Liver (tissue), 9 donors: Measurements from ENCODE around the gene FRMD4A. TPM values are rescaled to one million over a fixed set of nuclear protein-coding genes. Genes with fewer than 3 reads are reported as not detected.

Experiments
- DNase-seq: peaks from one replicate; pipeline ENCODE4 v3.0.0-alpha.2; 2017; ENCODE audit warnings: low spot score
- H3K27ac ChIP-seq, 2 donors: one replicate each; pipeline ENCODE4 v1.7.0; 2013; ENCODE audit warnings: inconsistent platforms in 2 of 2, low read length in 2 of 2, control low read depth in 1 of 2, low read depth in 1 of 2, mild to moderate bottlenecking in 1 of 2
- H3K27me3 ChIP-seq, 4 donors: one replicate each; pipeline versions ENCODE4 v1.6.1 to v1.7.0; 2013; ENCODE audit warnings: low read length in 3 of 4, inconsistent platforms in 1 of 4, mild to moderate bottlenecking in 1 of 4, moderate library complexity in 1 of 4; ENCODE audit not compliant: control insufficient read depth in 4 of 4, insufficient read depth in 4 of 4
- H3K36me3 ChIP-seq, 4 donors: one replicate each; pipeline versions ENCODE4 v1.6.1 to v1.7.0; 2013; ENCODE audit warnings: low read length in 3 of 4, mild to moderate bottlenecking in 3 of 4, low read depth in 1 of 4, moderate library complexity in 1 of 4; ENCODE audit not compliant: control insufficient read depth in 4 of 4, insufficient read depth in 3 of 4
- H3K4me1 ChIP-seq, 4 donors: one replicate each; pipeline versions ENCODE4 v1.6.1 to v1.7.0; 2013; ENCODE audit warnings: low read length in 3 of 4, mild to moderate bottlenecking in 3 of 4, moderate library complexity in 1 of 4; ENCODE audit not compliant: control insufficient read depth in 4 of 4, insufficient read depth in 4 of 4
- H3K4me3 ChIP-seq, 3 donors: one replicate each; pipeline versions ENCODE4 v1.6.1 to v1.7.0; 2013; ENCODE audit warnings: low read length in 3 of 3, control low read depth in 1 of 3, low read depth in 1 of 3, mild to moderate bottlenecking in 1 of 3
- H3K9ac ChIP-seq, 2 donors: one replicate each; pipeline ENCODE4 v1.7.0; 2013; ENCODE audit warnings: low read length in 2 of 2, mild to moderate bottlenecking in 2 of 2, moderate library complexity in 2 of 2, control low read depth in 1 of 2, low read depth in 1 of 2
- H3K9me3 ChIP-seq, 4 donors: one replicate each; pipeline versions ENCODE4 v1.6.1 to v1.7.0; 2013; ENCODE audit warnings: low read length in 3 of 4; ENCODE audit not compliant: control insufficient read depth in 4 of 4
- EGR1 ChIP-seq, 2 donors: IDR thresholded peaks; 2 replicates each; pipeline ENCODE4 v1.6.1; 2016 to 2018; ENCODE audit warnings: antibody characterized with exemption in 2 of 2, low read depth in 2 of 2
- FOXA1 ChIP-seq: IDR thresholded peaks from 2 replicates; pipeline ENCODE4 v1.6.1; 2016; ENCODE audit warnings: antibody characterized with exemption
- GABPA ChIP-seq, 2 donors: IDR thresholded peaks in 1 of 2; conservative IDR thresholded peaks in 1 of 2; 2 replicates each; pipeline ENCODE4 v1.6.1; 2016; ENCODE audit warnings: antibody characterized with exemption in 2 of 2, mild to moderate bottlenecking in 1 of 2, moderate library complexity in 1 of 2
- HNF4A ChIP-seq, 2 donors: conservative IDR thresholded peaks; 2 replicates each; pipeline ENCODE4 v1.6.1; 2016; ENCODE audit warnings: antibody characterized with exemption in 2 of 2, mild to moderate bottlenecking in 2 of 2
- HNF4G ChIP-seq: IDR thresholded peaks from 2 replicates; pipeline ENCODE4 v1.6.1; 2016; ENCODE audit warnings: antibody characterized with exemption
- JUND ChIP-seq, 2 donors: IDR thresholded peaks; 2 replicates each; pipeline ENCODE4 v1.6.1; 2016; ENCODE audit warnings: antibody characterized with exemption in 2 of 2
- NR2F2 ChIP-seq: IDR thresholded peaks from 2 replicates; pipeline ENCODE4 v1.6.1; 2016; ENCODE audit warnings: antibody characterized with exemption
- RAD21 ChIP-seq, 2 donors: IDR thresholded peaks; 2 replicates each; pipeline ENCODE4 v1.6.1; 2016; ENCODE audit warnings: antibody characterized with exemption in 2 of 2, mild to moderate bottlenecking in 2 of 2
- RXRA ChIP-seq, 2 donors: IDR thresholded peaks; 2 replicates each; pipeline ENCODE4 v1.6.1; 2017 to 2018; ENCODE audit warnings: antibody characterized with exemption in 2 of 2, mild to moderate bottlenecking in 1 of 2
- SP1 ChIP-seq: IDR thresholded peaks from 2 replicates; pipeline ENCODE4 v1.6.1; 2018; ENCODE audit warnings: antibody characterized with exemption, mild to moderate bottlenecking
- TAF1 ChIP-seq: conservative IDR thresholded peaks from 2 replicates; pipeline ENCODE4 v1.6.1; 2016; ENCODE audit warnings: antibody characterized with exemption, mild to moderate bottlenecking
- WGBS: extraction: QIAGEN DNeasy Blood & Tissue Kit; methylation state at CpG from one replicate; pipeline ENCODE4 v1.1.7; 2013; 5-methylcytosine and 5-hydroxymethylcytosine counted together
- polyA plus RNA-seq, 2 donors: library from polyadenylated mRNA; stranded (reverse) in 1 of 2; unstranded in 1 of 2; fragments of 200-250 nt in 1 of 2; fragments of >200 nt in 1 of 2; fragmentation: Nextera tagmentation in 1 of 2; extraction: Ambion mirVana in 1 of 2; gene quantifications; one replicate each; pipeline versions ENCODE4 v1.2.1 to v1.2.3, GENCODE V29; 2013 to 2015
- total RNA-seq, 2 donors: library from RNA; depleted of rRNA; stranded (reverse); fragments of >200 nt; gene quantifications; one replicate each; pipeline ENCODE4 v1.2.3, GENCODE V29; 2014
- TF ChIP-seq, protein P1 (sequence below): fragments of 150-350 bp; IDR thresholded peaks from 2 replicates; pipeline ENCODE4 v1.5.1; 2017; ENCODE audit warnings: improper control_type of control experiment, low read depth, low read length; ENCODE audit not compliant: missing input control
- TF ChIP-seq, protein P2 (sequence below): IDR thresholded peaks from 2 replicates; pipeline ENCODE4 v1.6.1; 2016; ENCODE audit warnings: antibody characterized with exemption
- TF ChIP-seq, protein P3 (sequence below): IDR thresholded peaks from 2 replicates; pipeline ENCODE4 v1.6.1; 2016; ENCODE audit warnings: antibody characterized with exemption
- TF ChIP-seq, protein P4 (sequence below): IDR thresholded peaks from 2 replicates; pipeline ENCODE4 v1.6.1; 2016; ENCODE audit warnings: antibody characterized with exemption
- TF ChIP-seq, protein P5 (sequence below): IDR thresholded peaks from 2 replicates; pipeline ENCODE4 v1.6.1; 2016; ENCODE audit warnings: antibody characterized with exemption, mild to moderate bottlenecking
- donor health status: healthy.
- donor health status: healthy.
- donor health status: healthy.
- donor health status: healthy.
- donor health status: healthy.

Gene FRMD4A
- total and polyA plus RNA-seq, 4 donors: 8.2 to 34.3 (median 13.1) TPM

DNA sequence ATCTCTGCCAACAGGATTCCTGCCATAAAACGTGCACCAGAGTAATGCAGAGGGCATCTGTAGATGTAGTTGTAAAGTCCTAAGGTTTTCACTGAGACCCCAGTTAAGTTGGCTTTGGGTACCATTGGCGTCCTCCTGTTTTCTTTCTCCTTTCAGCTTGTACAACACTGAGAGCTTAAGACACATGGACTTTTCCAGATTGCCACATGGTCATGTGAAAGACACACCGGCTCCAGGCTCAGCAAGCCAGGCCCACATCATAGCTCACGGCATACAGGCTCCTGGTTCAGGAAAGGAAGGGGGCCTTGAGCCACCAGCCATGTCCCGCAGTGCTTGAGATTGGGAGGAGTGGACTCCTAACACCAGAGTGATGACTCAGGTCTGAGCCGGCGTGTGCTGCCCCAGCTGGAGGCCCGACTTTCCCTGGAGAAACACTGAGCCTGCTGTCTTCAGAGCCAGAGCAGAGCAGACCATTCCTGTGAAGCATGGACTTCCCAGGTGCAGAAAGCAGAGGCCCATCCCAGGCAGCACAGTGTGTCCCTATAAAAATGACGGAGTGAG lies 491.2 kb downstream of the FRMD4A start:
- no peak for DNase-seq
- 83% methylated on average over 9 of the region's 9 CpGs for WGBS
- peaks cover 0 to 4% (median under 1%) of the 10 kb centered on the region in 4 donors for H3K9me3 ChIP-seq
- H3K4me1 ChIP-seq: peaks cover 0 to 4% (median 0%) of the 10 kb centered on the region in 4 donors
- no peak overlapping the region for H3K27ac ChIP-seq
- no peaks in the 10 kb centered on the region for H3K27me3 ChIP-seq
- H3K4me3 ChIP-seq: no peak overlapping the region
- no peak overlapping the region for H3K9ac ChIP-seq
- no peak for TF ChIP-seq JUND (IDR thresholded peaks at IDR 0.05)
- no peak for TF ChIP-seq RXRA (IDR thresholded peaks at IDR 0.05)
- no peak for TF ChIP-seq SP1
- TF ChIP-seq HNF4A (conservative IDR thresholded peaks at IDR 0.05): no peak
- TF ChIP-seq, protein P1, sequence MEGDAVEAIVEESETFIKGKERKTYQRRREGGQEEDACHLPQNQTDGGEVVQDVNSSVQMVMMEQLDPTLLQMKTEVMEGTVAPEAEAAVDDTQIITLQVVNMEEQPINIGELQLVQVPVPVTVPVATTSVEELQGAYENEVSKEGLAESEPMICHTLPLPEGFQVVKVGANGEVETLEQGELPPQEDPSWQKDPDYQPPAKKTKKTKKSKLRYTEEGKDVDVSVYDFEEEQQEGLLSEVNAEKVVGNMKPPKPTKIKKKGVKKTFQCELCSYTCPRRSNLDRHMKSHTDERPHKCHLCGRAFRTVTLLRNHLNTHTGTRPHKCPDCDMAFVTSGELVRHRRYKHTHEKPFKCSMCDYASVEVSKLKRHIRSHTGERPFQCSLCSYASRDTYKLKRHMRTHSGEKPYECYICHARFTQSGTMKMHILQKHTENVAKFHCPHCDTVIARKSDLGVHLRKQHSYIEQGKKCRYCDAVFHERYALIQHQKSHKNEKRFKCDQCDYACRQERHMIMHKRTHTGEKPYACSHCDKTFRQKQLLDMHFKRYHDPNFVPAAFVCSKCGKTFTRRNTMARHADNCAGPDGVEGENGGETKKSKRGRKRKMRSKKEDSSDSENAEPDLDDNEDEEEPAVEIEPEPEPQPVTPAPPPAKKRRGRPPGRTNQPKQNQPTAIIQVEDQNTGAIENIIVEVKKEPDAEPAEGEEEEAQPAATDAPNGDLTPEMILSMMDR: no peak
- TF ChIP-seq HNF4G: no peak
- no peak for TF ChIP-seq TAF1
- TF ChIP-seq, protein P2, sequence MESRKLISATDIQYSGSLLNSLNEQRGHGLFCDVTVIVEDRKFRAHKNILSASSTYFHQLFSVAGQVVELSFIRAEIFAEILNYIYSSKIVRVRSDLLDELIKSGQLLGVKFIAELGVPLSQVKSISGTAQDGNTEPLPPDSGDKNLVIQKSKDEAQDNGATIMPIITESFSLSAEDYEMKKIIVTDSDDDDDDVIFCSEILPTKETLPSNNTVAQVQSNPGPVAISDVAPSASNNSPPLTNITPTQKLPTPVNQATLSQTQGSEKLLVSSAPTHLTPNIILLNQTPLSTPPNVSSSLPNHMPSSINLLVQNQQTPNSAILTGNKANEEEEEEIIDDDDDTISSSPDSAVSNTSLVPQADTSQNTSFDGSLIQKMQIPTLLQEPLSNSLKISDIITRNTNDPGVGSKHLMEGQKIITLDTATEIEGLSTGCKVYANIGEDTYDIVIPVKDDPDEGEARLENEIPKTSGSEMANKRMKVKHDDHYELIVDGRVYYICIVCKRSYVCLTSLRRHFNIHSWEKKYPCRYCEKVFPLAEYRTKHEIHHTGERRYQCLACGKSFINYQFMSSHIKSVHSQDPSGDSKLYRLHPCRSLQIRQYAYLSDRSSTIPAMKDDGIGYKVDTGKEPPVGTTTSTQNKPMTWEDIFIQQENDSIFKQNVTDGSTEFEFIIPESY: no peak
- TF ChIP-seq, protein P3, sequence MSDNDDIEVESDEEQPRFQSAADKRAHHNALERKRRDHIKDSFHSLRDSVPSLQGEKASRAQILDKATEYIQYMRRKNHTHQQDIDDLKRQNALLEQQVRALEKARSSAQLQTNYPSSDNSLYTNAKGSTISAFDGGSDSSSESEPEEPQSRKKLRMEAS: no peak
- no peak for TF ChIP-seq FOXA1
- TF ChIP-seq, protein P4, sequence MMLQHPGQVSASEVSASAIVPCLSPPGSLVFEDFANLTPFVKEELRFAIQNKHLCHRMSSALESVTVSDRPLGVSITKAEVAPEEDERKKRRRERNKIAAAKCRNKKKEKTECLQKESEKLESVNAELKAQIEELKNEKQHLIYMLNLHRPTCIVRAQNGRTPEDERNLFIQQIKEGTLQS: no peak
- TF ChIP-seq GABPA (IDR thresholded peaks at IDR 0.05 in 1 of 2, conservative IDR thresholded peaks at IDR 0.05 in 1 of 2): no peak
- TF ChIP-seq, protein P5, sequence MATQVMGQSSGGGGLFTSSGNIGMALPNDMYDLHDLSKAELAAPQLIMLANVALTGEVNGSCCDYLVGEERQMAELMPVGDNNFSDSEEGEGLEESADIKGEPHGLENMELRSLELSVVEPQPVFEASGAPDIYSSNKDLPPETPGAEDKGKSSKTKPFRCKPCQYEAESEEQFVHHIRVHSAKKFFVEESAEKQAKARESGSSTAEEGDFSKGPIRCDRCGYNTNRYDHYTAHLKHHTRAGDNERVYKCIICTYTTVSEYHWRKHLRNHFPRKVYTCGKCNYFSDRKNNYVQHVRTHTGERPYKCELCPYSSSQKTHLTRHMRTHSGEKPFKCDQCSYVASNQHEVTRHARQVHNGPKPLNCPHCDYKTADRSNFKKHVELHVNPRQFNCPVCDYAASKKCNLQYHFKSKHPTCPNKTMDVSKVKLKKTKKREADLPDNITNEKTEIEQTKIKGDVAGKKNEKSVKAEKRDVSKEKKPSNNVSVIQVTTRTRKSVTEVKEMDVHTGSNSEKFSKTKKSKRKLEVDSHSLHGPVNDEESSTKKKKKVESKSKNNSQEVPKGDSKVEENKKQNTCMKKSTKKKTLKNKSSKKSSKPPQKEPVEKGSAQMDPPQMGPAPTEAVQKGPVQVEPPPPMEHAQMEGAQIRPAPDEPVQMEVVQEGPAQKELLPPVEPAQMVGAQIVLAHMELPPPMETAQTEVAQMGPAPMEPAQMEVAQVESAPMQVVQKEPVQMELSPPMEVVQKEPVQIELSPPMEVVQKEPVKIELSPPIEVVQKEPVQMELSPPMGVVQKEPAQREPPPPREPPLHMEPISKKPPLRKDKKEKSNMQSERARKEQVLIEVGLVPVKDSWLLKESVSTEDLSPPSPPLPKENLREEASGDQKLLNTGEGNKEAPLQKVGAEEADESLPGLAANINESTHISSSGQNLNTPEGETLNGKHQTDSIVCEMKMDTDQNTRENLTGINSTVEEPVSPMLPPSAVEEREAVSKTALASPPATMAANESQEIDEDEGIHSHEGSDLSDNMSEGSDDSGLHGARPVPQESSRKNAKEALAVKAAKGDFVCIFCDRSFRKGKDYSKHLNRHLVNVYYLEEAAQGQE: no peak
- no peak for TF ChIP-seq RAD21 (IDR thresholded peaks at IDR 0.05)
- no peak for TF ChIP-seq EGR1 (IDR thresholded peaks at IDR 0.05; ENCODE audit: low read depth in 2 of 2)
- no peak for TF ChIP-seq NR2F2
- H3K36me3 ChIP-seq: no peaks in the 10 kb centered on the region
